Prostate gland (tissue), 2 donors: ENCODE data around the gene CYS1.
"Not testable (repeated sequence)": the region's sequence is repeated elsewhere in the genome, so short reads cannot be mapped to it uniquely, and the experiment has no call there.

ENCODE experiments used
- POLR2A ChIP-seq: fragments of 450-650 bp; IDR thresholded peaks from one replicate; pipeline ENCODE4 v1.6.1; 2016; ENCODE audit warnings: antibody characterized with exemption, mild to moderate bottlenecking
- TF ChIP-seq, protein P1 (sequence below), 4 experiments: fragments of 200-600 bp in 2 of 4; fragments of 450-650 bp in 2 of 4; sonication (generic) in 2 of 4; IDR thresholded peaks; 1 replicate in 3 of 4; 2 replicates in 1 of 4; pipeline ENCODE4 v1.5.1; 2016 to 2019; ENCODE audit warnings: antibody characterized with exemption in 4 of 4, mild to moderate bottlenecking in 2 of 4, moderate library complexity in 2 of 4

DNA sequence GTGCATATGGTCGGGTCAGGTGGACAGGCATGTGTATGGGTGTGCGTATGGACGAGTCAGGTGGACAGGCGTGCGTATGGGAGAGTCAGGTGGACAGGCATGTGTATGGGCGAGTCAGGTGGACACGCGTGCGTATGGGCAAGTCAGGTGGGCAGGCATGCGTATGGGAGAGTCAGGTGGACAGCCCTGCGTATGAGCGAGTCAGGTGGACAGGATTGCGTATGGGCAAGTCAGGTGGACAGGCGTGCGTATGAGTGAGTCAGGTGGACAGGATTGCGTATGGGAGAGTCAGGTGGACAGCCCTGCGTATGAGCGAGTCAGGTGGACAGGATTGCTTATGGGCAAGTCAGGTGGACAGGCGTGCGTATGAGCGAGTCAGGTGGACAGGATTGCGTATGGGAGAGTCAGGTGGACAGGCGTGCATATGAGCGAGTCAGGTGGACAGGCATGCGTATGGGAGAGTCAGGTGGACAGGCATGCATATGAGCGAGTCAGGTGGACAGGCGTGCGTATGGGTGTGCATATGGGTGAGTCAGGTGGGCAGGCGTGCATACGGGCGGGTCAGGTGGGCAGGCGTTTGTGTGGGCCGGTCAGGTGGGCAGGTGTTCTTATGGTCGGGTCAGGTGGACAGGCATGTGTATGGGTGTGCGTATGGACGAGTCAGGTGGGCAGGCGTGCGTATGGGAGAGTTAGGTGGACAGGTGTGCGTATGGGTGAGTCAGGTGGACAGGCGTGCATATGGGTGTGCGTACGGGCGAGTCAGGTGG, 66.4 kb downstream of the CYS1 start:
- TF ChIP-seq, protein P1, sequence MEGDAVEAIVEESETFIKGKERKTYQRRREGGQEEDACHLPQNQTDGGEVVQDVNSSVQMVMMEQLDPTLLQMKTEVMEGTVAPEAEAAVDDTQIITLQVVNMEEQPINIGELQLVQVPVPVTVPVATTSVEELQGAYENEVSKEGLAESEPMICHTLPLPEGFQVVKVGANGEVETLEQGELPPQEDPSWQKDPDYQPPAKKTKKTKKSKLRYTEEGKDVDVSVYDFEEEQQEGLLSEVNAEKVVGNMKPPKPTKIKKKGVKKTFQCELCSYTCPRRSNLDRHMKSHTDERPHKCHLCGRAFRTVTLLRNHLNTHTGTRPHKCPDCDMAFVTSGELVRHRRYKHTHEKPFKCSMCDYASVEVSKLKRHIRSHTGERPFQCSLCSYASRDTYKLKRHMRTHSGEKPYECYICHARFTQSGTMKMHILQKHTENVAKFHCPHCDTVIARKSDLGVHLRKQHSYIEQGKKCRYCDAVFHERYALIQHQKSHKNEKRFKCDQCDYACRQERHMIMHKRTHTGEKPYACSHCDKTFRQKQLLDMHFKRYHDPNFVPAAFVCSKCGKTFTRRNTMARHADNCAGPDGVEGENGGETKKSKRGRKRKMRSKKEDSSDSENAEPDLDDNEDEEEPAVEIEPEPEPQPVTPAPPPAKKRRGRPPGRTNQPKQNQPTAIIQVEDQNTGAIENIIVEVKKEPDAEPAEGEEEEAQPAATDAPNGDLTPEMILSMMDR (IDR thresholded peaks at IDR 0.05) = not testable (repeated sequence)
- not testable (repeated sequence) for TF ChIP-seq POLR2A
